NCI-H187 (cell line): ENCODE measurements around the gene MAP2K4.
"Not testable (repeated sequence)": the region's sequence is repeated elsewhere in the genome, so short reads cannot be mapped to it uniquely, and the experiment has no call there.

Experiments
- DNase-seq, 2 experiments: peaks; one replicate each; lab custom pipeline; 2025; lab: John Stamatoyannopoulos, UW

MAP2K4 gene

GRCh38 chr17:12020642-12021622, at the start of gene MAP2K4:
Gene MAP2K4, plus strand, starts transcription at chr17:12020877. Its CDS starts 10 bp downstream, at chr17:12020887.
- peak; percentile 13 to 62 for DNase-seq

- DNase-seq, result not testable (repeated sequence)
These were observed 47.9 kb upstream of the MAP2K4 start for GRCh38 chr17:11972741-11973140.

GRCh38 chr17:11979795-11980194, 40.9 kb upstream of the MAP2K4 start:
- no peak for DNase-seq

- DNase-seq, result no peak
These were observed 39.9 kb upstream of the MAP2K4 start for GRCh38 chr17:11980813-11981212.

GRCh38 chr17:11981862-11982261, 38.8 kb upstream of the MAP2K4 start:
- DNase-seq, result no peak

- no peak for DNase-seq
These were observed 34.3 kb upstream of the MAP2K4 start for GRCh38 chr17:11986179-11986941.

- DNase-seq, result no peak
These were observed 33.7 kb upstream of the MAP2K4 start for GRCh38 chr17:11986942-11987329.

GRCh38 chr17:11990363-11990983, 30.2 kb upstream of the MAP2K4 start:
- DNase-seq, result no peak

- no peak for DNase-seq
These were observed 29.2 kb upstream of the MAP2K4 start for GRCh38 chr17:11991461-11991860.

- DNase-seq, result no peak
These were observed 23.9 kb upstream of the MAP2K4 start for GRCh38 chr17:11996722-11997146.

- DNase-seq, result peak; percentile 59 to 71
These were observed 23.3 kb upstream of the MAP2K4 start, which contains the start of gene ZNF18 for GRCh38 chr17:11997147-11997971. Gene ZNF18, minus strand, starts transcription at chr17:11997475. Its CDS starts 4,646 bp downstream, at chr17:11992829.

GRCh38 chr17:11997972-11998233, 22.8 kb upstream of the MAP2K4 start:
- no peak for DNase-seq

GRCh38 chr17:11999696-12000095, 21.0 kb upstream of the MAP2K4 start:
- DNase-seq, result no peak

- DNase-seq, result no peak
These were observed 13.2 kb upstream of the MAP2K4 start for GRCh38 chr17:12007466-12007865.

GRCh38 chr17:12021623-12022140, 1.0 kb downstream of the MAP2K4 start:
- DNase-seq, result no peak

- DNase-seq, result no peak
These were observed 1.6 kb downstream of the MAP2K4 start for GRCh38 chr17:12022310-12022709.

GRCh38 chr17:12024327-12024726, 3.6 kb downstream of the MAP2K4 start:
- DNase-seq, result no peak

- no peak for DNase-seq
These were observed 7.0 kb downstream of the MAP2K4 start for GRCh38 chr17:12027658-12028057.

- DNase-seq, result no peak
These were observed 7.9 kb downstream of the MAP2K4 start for GRCh38 chr17:12028611-12029010.

- DNase-seq, result no peak
These were observed 13.9 kb downstream of the MAP2K4 start for GRCh38 chr17:12034538-12034937.

- DNase-seq, result no peak
These were observed 15.0 kb downstream of the MAP2K4 start for GRCh38 chr17:12035673-12036072.
